Measurements from ENCODE around the gene TSEN54.

The TSEN54 gene

DNA sequence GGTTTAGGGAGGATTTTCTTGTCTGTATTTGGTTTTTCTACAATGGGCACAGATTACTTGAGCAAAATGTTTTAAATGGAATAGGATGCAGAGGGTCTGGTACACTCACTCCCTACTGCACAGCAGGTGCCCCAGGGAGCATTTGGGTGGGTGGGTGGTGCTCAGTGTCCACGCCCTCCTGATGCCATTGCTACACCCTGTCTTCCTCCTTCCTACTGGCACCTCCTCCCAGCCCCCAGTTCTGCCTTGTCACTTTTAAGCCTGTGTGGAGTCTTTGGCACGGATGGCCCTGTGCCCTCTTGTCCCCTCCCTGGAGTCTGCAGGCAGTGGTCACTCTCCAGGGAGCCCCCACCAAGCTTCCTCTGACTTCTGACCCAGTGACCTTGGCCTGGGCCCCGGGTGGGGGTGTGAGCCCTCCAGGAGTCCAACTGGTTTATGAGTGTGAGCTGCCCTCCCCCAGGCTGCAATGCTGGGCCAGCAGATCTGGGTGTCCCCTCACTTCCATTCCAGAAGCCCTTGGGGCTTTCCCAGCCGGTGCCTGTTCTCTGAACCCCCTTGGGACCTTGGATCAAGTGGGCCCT is 24.7 kb downstream of the TSEN54 start:
- in situ Hi-C loops (cut with MboI; ENCODE audit: low sequenced_read_pairs), result no loop called here

- in situ Hi-C loops (cut with MboI; ENCODE audit: low sequenced_read_pairs), result no loop called here
These were observed 25.9 kb downstream of the TSEN54 start for GRCh38 chr17:75542229-75542628.

GRCh38 chr17:75542728-75543336 is 26.5 kb downstream of the TSEN54 start:
- in situ Hi-C loops (cut with MboI; ENCODE audit: low sequenced_read_pairs), result no loop called here

DNA sequence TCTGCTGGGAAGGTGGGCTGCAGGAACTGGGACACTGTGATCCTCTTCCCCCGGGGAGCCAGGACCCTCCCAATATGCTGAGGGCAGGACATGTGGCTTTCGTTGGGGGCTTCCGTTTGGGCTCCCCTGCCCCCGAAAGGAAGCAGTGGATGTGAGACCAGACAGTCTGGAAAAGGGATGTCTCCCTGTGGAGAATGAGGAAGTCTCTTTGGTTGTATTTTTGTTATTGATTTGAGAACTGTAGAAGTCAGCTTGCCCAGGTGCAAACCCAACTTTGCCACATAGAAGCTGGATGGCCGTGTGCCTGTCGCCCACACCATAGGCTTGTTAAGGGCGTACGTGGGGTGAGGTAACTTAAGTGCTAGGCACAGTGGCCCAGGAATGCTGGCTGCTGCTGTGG is 27.9 kb downstream of the TSEN54 start:
- in situ Hi-C loops (cut with MboI; ENCODE audit: low sequenced_read_pairs), result no loop called here

DNA sequence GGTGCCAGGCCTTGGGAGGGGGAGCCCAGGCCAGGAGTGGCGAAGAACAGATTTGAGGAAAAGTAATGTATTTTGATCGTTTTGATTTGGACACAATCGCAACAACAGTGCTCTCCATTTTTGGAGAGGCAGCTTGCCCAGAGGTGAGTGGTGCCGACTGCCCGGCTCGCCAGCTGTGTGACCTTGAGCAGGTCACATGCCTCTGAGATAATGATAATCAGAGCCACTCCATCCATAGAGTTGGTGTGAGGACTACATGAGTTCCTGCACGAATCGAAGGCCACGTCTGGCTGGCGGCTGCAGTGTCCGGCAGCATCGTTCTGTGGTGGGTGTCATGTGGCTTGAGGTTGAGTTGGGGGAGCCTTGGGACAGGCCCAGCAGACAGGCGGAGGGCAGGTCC is 29.9 kb downstream of the TSEN54 start:
- in situ Hi-C loops (cut with MboI; ENCODE audit: low sequenced_read_pairs), result no loop called here

- in situ Hi-C loops (cut with MboI; ENCODE audit: low sequenced_read_pairs), result no loop called here
These were observed 30.8 kb downstream of the TSEN54 start for GRCh38 chr17:75547091-75547490.

DNA sequence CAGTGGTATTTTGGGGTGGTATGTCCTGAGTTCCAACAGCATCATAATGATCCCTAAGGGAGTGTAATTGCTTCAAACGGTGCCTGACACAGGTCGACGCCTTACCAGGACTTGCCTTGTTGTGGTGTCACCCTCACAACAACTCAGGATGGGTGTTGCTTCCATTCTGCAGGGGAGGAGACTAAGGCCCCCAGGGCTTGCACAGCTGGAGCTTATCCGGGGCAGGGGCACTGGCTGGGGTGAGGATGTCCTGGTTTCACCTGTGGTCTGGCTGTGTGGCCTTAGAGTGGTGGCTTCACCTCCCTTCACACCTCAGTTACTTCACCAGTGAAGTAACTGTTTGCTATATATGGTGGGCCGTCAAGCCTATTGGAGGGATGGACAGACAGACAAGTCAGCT is 32.5 kb downstream of the TSEN54 start:
- in situ Hi-C loops (cut with MboI; ENCODE audit: low sequenced_read_pairs), result no loop called here

- in situ Hi-C loops (cut with MboI; ENCODE audit: low sequenced_read_pairs), result no loop called here
These were observed 33.2 kb downstream of the TSEN54 start for GRCh38 chr17:75549246-75550138.

DNA sequence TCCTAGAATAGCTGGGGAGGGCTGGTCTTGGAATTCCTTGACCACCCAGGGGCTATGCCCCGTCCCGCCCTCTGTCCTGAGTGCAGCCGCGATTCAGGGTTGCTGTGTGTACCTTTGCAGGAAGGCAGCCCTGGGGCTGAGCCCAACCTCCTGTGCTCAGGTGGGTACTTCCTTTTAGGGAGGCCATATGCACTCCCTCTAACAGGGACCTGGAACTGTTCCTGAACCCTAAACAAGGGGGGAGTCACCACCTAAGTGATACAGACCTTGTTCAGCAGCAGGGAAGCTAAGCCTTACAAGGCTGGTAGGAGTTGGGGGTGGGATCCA is 33.8 kb downstream of the TSEN54 start:
- in situ Hi-C loops (cut with MboI; ENCODE audit: low sequenced_read_pairs), result no loop called here

- in situ Hi-C loops (cut with MboI; ENCODE audit: low sequenced_read_pairs), result no loop called here
These were observed 34.9 kb downstream of the TSEN54 start for GRCh38 chr17:75551266-75551665.

DNA sequence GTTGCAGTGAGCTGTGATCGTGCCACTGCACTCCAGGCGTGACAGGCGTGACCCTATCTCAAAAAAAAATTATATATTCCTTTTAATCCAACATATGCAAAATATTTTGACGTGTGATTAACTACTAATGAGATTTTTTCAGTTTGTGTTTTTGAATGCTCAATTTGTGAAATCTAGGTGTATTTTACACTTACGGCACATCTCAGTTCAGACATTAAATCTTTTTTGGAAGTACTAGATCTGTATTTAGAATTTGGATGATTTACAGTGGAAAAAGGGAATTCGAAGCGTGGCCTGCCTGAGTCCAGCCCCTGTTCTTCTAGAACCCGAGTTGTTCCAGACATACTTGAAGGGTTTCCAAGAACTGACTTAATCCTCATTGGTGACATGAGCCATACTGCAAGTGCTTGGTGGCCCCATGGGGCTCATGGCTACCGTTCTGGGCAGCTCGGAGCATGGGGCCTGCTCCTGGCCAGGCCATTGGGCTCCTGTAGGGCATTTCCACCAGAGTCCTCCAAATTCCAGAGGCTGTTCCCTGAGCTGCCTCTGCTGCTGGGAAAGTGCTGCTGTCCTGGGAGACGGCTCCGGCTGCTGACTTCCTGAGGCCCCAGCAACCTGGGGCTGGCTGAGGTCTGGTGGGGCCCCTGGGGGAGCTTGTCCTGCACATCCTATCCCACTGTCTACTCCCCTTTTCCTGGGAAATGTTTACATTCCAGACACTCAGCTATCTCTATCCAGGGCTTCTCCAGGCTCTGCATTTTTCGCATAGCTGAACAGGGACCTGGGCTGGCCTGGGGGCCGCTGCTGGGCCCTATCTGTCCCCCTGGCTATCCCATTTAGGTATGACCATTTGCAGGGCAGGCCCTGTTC is 36.3 kb downstream of the TSEN54 start:
- in situ Hi-C loops (cut with MboI; ENCODE audit: low sequenced_read_pairs), result no loop called here

GRCh38 chr17:75553295-75554110 is 37.2 kb downstream of the TSEN54 start:
- in situ Hi-C loops (cut with MboI; ENCODE audit: low sequenced_read_pairs), result no loop called here

GRCh38 chr17:75555679-75556153 is 39.4 kb downstream of the TSEN54 start:
- in situ Hi-C loops (cut with MboI; ENCODE audit: low sequenced_read_pairs), result no loop called here

DNA sequence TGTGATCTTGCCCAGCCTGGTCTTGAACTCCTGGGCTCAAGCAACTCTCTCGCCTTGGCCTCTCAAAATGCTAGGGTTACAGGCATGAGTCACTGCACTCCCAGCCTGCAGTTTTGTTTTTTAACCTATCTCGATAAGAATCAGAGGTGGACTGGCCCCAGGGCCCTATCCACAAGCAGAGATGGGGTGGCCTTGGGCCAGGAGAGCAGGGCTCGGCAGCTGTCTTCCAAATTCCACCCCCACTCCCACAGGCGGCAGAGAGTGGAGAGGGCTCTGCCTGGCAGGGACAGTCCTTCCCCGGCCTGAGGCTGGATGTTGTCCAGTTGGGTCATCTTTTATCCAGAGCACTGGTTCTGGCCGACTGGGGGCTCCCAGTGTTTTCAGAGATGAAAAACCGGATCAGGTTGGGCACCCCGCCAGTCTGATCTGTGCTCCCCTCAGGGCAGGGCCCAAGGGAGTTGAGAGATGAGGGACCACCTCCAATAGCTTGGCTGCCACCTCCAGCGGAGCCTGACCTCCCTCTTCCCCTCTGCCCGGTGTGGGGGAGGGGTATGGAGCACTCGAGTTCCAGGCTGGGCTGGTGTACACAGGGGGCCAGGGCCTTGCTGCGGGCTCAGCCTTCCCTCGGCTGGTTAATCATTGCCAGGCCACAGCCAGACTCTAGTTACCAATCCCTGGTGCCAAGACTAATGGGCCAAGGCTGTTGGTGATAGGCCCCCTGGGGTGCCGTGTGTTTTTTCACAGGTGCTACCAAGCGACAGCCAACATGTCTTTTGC is 40.9 kb downstream of the TSEN54 start:
- in situ Hi-C loops (cut with MboI; ENCODE audit: low sequenced_read_pairs), result no loop called here

GRCh38 chr17:75557852-75558665 is 41.7 kb downstream of the TSEN54 start:
- in situ Hi-C loops (cut with MboI; ENCODE audit: low sequenced_read_pairs), result no loop called here

- in situ Hi-C loops (cut with MboI; ENCODE audit: low sequenced_read_pairs), result no loop called here
These were observed 42.6 kb downstream of the TSEN54 start for GRCh38 chr17:75558666-75559530.

GRCh38 chr17:75559958-75560533 is 43.7 kb downstream of the TSEN54 start:
- in situ Hi-C loops (cut with MboI; ENCODE audit: low sequenced_read_pairs), result no loop called here

Data from hTERT RPE-1 (cell line).